GM21737 (cell line): ENCODE results near the gene ATXN1.
A peak's percentile ranks its signal among the peaks of the same experiment; 100 is the strongest.

Source experiments
- ATAC-seq: cut with Tn5 transposase; IDR thresholded peaks from one replicate; pipeline ENCODE4 v1.9.1; 2021; ENCODE audit warnings: mild to moderate bottlenecking, moderate library complexity; ENCODE audit not compliant: unreplicated experiment

Gene ATXN1

GRCh38 chr6:16518265-16518664 lies 243.0 kb downstream of the ATXN1 start:
- ATAC-seq, result no peak

GRCh38 chr6:16514249-16514648 lies 247.0 kb downstream of the ATXN1 start:
- no peak for ATAC-seq

GRCh38 chr6:16512544-16513290 lies 248.5 kb downstream of the ATXN1 start:
- ATAC-seq, result no peak

GRCh38 chr6:16511723-16512489 lies 249.4 kb downstream of the ATXN1 start:
- ATAC-seq, result peak; percentile 62

GRCh38 chr6:16511040-16511660 lies 250.1 kb downstream of the ATXN1 start:
- ATAC-seq, result no peak

DNA sequence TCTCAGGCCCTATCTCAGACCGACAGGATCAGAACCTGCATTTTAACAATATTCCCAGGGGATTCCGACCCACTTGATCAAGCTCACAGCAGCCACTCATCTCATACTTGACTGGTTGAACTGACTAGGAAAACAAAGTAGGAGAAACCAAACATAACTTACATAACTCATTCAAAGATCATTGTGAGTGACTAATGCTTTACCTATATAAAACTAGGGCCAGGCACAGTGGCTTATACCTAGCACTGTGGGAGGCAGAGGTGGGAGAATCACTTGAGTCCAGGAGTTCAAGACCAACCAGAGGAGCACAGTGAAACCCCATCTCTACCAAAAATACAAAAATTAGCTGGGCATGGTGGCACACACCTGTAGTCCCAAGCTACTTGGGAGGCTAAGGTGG lies 251.0 kb downstream of the ATXN1 start:
- ATAC-seq, result no peak

GRCh38 chr6:16508959-16509358 lies 252.3 kb downstream of the ATXN1 start:
- no peak for ATAC-seq

GRCh38 chr6:16505711-16506357 lies 255.4 kb downstream of the ATXN1 start:
- no peak for ATAC-seq

DNA sequence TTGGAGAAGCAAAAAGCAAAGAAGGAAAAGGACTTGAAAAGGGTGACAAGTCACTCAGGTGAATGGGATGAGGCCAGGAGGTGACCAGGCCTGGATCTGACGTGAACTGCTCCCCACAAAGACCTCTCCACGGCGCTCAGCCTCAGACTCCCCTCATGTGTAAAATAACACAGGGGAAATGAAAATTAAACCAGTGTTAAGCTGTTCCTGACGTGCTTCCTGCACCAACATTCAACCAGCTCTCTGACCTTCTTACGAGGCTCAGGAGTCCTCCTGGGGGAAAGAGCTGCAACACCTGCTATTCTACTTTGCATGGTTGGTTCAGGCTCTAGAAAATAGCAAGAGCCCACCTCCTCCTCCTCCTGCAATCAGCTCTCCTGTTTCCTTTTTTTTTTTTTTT lies 256.7 kb downstream of the ATXN1 start:
- ATAC-seq, result no peak

GRCh38 chr6:16503970-16504415 lies 257.3 kb downstream of the ATXN1 start:
- peak; percentile 61 for ATAC-seq

- ATAC-seq, result no peak
Measured at GRCh38 chr6:16503241-16503775, 258.0 kb downstream of the ATXN1 start.

DNA sequence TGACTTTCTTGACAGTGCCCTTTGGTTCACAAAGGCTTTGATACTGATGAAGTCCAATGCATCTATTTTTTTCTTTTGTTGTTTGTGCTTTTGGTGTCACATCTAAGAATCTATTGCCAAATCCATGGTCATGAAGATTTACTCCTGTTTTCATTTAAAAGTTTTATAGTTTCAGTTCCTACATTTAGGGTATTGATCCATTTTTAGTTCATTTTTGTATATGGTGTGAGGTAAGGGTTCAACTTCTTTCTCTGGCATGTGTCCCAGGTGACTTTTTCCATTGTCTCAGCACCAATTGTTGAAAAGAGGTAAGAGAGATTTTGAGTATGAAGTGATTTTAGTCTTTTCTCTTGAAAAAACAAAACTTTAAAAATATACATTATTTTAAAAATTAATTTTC lies 262.3 kb downstream of the ATXN1 start:
- ATAC-seq, result no peak

DNA sequence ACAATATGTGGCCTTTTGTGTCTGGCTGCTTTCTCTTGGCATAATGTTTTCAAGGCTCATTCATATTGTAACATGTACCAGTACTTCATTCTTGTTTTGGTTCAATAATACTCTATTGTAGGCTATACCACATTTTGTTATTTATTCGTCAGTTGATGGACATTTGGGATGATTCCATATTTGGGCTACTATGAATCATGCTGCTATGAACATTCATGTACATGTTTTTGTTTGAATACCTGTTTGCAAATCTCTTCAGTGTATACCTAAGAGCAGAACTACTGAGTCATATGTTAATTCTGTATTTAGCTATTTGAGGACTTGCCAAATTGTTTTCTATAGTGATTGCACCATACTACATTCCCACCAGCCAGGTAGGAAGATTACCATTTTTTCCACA lies 263.0 kb downstream of the ATXN1 start:
- no peak for ATAC-seq

DNA sequence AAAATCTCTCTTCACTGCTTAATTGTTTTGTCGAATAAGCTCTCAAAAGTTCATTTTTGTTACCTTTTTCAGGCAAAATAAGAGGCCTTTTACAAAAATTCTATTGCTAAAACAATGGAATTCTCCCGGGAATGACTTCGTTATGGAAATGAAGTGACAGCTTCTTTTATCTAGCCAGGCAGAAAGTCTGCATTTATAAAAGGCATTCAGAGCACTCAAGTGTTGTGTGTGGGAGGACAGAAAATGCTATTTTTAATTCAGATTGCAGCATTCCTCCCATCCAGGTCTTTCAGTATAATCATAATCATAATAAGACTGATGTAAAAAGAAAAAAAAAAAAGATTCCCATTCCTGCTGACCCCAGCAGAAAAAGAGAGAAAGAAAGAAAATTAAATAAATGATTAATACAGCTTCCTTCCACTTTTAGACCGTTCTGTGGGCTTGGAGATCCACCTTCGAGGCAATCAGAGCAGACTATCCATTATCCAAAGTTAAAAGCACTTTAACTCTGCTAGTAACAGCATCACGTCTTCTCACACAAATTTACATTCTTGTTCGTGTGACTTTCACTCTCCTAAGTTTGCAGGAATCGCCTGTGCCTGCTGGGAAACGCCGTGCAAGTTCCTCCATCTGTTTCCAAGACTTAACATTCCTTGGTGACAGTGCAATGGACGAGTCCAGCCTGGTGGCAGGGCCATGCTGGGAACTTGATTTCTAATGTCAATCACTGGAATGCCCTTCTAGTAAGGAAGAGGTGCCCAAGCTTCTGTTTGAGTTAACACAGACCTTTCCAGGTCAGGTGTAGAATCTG lies 264.1 kb downstream of the ATXN1 start:
- ATAC-seq, result no peak

GRCh38 chr6:16496210-16496609 lies 265.1 kb downstream of the ATXN1 start:
- no peak for ATAC-seq

DNA sequence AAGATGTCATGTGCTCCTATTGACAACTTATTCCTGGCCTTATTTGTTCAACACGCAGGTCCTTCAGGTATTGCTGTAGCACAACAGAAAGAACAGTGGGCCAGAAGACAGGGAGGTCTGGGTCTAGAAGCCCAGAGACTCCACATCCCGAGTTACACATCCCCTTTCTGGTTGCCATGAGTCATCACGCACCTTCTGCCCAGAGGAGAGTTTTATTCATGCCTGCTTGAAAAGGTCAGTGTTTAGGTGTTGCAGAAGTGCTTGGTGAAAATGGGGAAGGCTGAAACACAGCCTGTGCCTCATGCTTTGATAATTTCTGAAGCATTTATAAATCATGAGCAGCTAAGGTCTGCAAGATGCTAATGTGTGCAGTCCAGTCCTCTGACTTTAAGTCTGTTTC lies 266.5 kb downstream of the ATXN1 start:
- ATAC-seq, result peak; percentile 80

- ATAC-seq, result no peak
Measured at GRCh38 chr6:16493802-16494201, 267.5 kb downstream of the ATXN1 start.

GRCh38 chr6:16493112-16493511 lies 268.1 kb downstream of the ATXN1 start:
- ATAC-seq, result peak; percentile 34

GRCh38 chr6:16491666-16492313 lies 269.5 kb downstream of the ATXN1 start:
- no peak for ATAC-seq

GRCh38 chr6:16490616-16491015 lies 270.6 kb downstream of the ATXN1 start:
- no peak for ATAC-seq
